Common myeloid progenitor, CD34-positive (primary cell): ENCODE results near the gene MEF2C.

Experiments
- CTCF ChIA-PET: fragments of 350-600 bp; sonication (Branson Sonifier 250); formaldehyde crosslinking; loops from one replicate; lab custom pipeline; 2021; ENCODE audit warnings: antibody characterized with exemption; lab: Charles Lee
- POLR2A ChIA-PET: fragments of 350-600 bp; sonication (Branson Sonifier 250); formaldehyde crosslinking; loops from one replicate; lab custom pipeline; 2021; ENCODE audit warnings: antibody characterized with exemption; lab: Charles Lee
- DNase-seq, 3 donors: peaks; one replicate each; pipeline versions ENCODE4 v3.0.0 to v3.0.0-alpha.2; 2013
- H3K27ac ChIP-seq, 2 experiments: 1 replicate in 1 of 2; 2 replicates in 1 of 2; pipeline ENCODE4 v1.7.0; 2013; ENCODE audit warnings: inconsistent platforms in 2 of 2, low read length in 2 of 2, mild to moderate bottlenecking in 2 of 2, low read depth in 1 of 2, moderate library complexity in 1 of 2; ENCODE audit not compliant: severe bottlenecking in 2 of 2, insufficient read depth in 1 of 2, poor library complexity in 1 of 2
- H3K27me3 ChIP-seq, 5 experiments: replicated peaks in 2 of 5; 1 replicate in 3 of 5; 2 replicates in 2 of 5; pipeline versions ENCODE4 v1.6.1 to v1.7.0; 2013; ENCODE audit warnings: low read length in 4 of 5, mild to moderate bottlenecking in 2 of 5, moderate library complexity in 2 of 5, inconsistent platforms in 1 of 5; ENCODE audit not compliant: insufficient read depth in 5 of 5, control insufficient read depth in 4 of 5
- H3K36me3 ChIP-seq, 4 experiments: 1 replicate in 2 of 4; 2 replicates in 2 of 4; pipeline versions ENCODE4 v1.6.1 to v1.7.0; 2013; ENCODE audit warnings: low read length in 3 of 4, control low read depth in 1 of 4, mild to moderate bottlenecking in 1 of 4; ENCODE audit not compliant: control insufficient read depth in 4 of 4, insufficient read depth in 4 of 4
- H3K4me1 ChIP-seq, 4 experiments: 1 replicate in 3 of 4; 2 replicates in 1 of 4; pipeline versions ENCODE4 v1.6.1 to v1.7.1; 2013; ENCODE audit warnings: low read length in 3 of 4, mild to moderate bottlenecking in 3 of 4, control low read depth in 1 of 4, inconsistent platforms in 1 of 4, moderate library complexity in 1 of 4; ENCODE audit not compliant: control insufficient read depth in 4 of 4, insufficient read depth in 4 of 4; ENCODE audit errors: control extremely low read depth in 1 of 4
- H3K4me3 ChIP-seq, 7 experiments: 1 replicate in 4 of 7; 2 replicates in 3 of 7; pipeline versions ENCODE4 v1.5.1 to v1.7.0; 2013; ENCODE audit warnings: mild to moderate bottlenecking in 7 of 7, low read length in 6 of 7, moderate library complexity in 6 of 7, inconsistent platforms in 2 of 7, low read depth in 2 of 7, control low read depth in 1 of 7; ENCODE audit not compliant: insufficient read depth in 4 of 7, control insufficient read depth in 1 of 7; ENCODE audit errors: extremely low read depth in 1 of 7
- H3K9me3 ChIP-seq, 5 experiments: 1 replicate in 4 of 5; 2 replicates in 1 of 5; pipeline versions ENCODE4 v1.6.1 to v1.7.1; 2013; ENCODE audit warnings: low read length in 4 of 5, mild to moderate bottlenecking in 2 of 5, inconsistent platforms in 1 of 5, low read depth in 1 of 5, moderate library complexity in 1 of 5; ENCODE audit not compliant: control insufficient read depth in 4 of 5, insufficient read depth in 2 of 5; ENCODE audit errors: control extremely low read depth in 1 of 5
- WGBS: methylation state at CpG from one replicate; pipeline ENCODE4 v1.1.5; 2013; ENCODE audit not compliant: insufficient coverage; 5-methylcytosine and 5-hydroxymethylcytosine counted together

Gene MEF2C

GRCh38 chr5:88675708-88676636 lies 207.0 kb downstream of the MEF2C start:
- peak; percentile 53 to 69 (median 66) for DNase-seq
- Histone ChIP-seq H3K27me3 (peaks cover 48 to 99% (median 70%) of the 10 kb centered on the region in 5 experiments), H3K9me3 (peaks cover 0 to 2% (median 0%) of the 10 kb centered on the region in 5 experiments), H3K36me3 (no peaks in the 10 kb centered on the region), H3K27ac (no peak overlapping the region), H3K4me1 (peaks cover 3 to 27% (median 24%) of the 10 kb centered on the region in 4 experiments), H3K4me3 (peak overlapping the region; percentile 4 to 67 (median 43))
- ChIA-PET POLR2A (interaction anchor here (0.8 kb wide), 1 partner anchor 9 kb away, joined by 3 read pairs; no protein-coding TSS in a partner anchor), CTCF (interaction anchor here (1.0 to 3.3 kb wide), 6 partner anchors 9 to 18 kb away, joined by 3 to 15 read pairs (median 5); no protein-coding TSS in a partner anchor)
- 2% methylated on average over 32 of the region's 54 CpGs for WGBS

DNA sequence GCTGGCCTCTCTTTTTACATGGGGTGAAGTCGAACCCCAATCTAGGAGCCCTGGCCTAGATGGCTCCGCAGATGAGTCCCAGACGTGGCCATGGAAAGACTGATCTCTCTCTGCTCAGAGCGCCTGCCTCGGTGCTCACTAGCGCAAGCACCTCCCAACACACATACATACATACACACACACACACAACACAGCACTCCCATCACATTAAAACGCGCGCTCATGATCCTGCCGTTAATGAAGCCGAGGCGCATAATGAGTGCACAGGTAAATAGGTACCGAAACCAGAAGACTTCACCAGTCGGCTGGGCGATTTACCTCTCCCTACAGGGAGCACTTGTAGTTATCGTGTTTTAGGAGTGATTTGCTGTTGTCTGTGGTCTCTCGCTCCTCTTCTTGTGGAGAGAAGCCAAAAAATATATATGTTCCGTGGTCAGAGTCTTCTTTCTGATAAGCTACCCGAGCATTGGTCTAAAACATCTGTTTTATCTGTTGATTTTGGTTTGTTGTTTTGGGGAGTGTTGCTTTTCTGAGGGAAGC lies 207.7 kb downstream of the MEF2C start:
- Histone ChIP-seq H3K27me3 (peaks cover 48 to 100% (median 71%) of the 10 kb centered on the region in 5 experiments), H3K27ac (no peak overlapping the region), H3K4me1 (peaks cover 3 to 23% (median 20%) of the 10 kb centered on the region in 4 experiments), H3K4me3 (peak overlapping the region in 4 of 7 experiments; percentile 44 to 71 (median 63)), H3K9me3 (peaks cover 0 to 2% (median 0%) of the 10 kb centered on the region in 5 experiments), H3K36me3 (no peaks in the 10 kb centered on the region)
- CTCF ChIA-PET, result interaction anchor here (1.0 to 3.3 kb wide), 6 partner anchors 9 to 17 kb away, joined by 3 to 15 read pairs (median 5); no protein-coding TSS in a partner anchor
- POLR2A ChIA-PET, result interaction anchor here (0.7 to 0.8 kb wide), 2 partner anchors 8 kb away, joined by 3 read pairs; no protein-coding TSS in a partner anchor
- DNase-seq, result peak in 1 of 3 donors; percentile 50
- WGBS, result 2% methylated on average over 11 of the region's 19 CpGs

- 1% methylated on average over 78 of the region's 78 CpGs for WGBS
- ChIA-PET CTCF (interaction anchor here (0.6 to 3.3 kb wide), 5 partner anchors 8 to 17 kb away, joined by 3 to 15 read pairs (median 3); no protein-coding TSS in a partner anchor), POLR2A (interaction anchor here (0.7 kb wide), 1 partner anchor 9 kb away, joined by 3 read pairs; no protein-coding TSS in a partner anchor)
- peaks cover 47 to 100% (median 75%) of the 10 kb centered on the region in 5 experiments for H3K27me3 ChIP-seq
- peaks cover 3 to 20% (median 18%) of the 10 kb centered on the region in 4 experiments for H3K4me1 ChIP-seq
- peaks cover 0 to 2% (median 0%) of the 10 kb centered on the region in 5 experiments for H3K9me3 ChIP-seq
- H3K36me3 ChIP-seq, result no peaks in the 10 kb centered on the region
- no peak overlapping the region for H3K27ac ChIP-seq
- peak overlapping the region in 6 of 7 experiments; percentile 10 to 71 (median 59) for H3K4me3 ChIP-seq
- peak in 2 of 3 donors; percentile 61 to 70 for DNase-seq
Observed at GRCh38 chr5:88674356-88675167, 208.4 kb downstream of the MEF2C start.

DNA sequence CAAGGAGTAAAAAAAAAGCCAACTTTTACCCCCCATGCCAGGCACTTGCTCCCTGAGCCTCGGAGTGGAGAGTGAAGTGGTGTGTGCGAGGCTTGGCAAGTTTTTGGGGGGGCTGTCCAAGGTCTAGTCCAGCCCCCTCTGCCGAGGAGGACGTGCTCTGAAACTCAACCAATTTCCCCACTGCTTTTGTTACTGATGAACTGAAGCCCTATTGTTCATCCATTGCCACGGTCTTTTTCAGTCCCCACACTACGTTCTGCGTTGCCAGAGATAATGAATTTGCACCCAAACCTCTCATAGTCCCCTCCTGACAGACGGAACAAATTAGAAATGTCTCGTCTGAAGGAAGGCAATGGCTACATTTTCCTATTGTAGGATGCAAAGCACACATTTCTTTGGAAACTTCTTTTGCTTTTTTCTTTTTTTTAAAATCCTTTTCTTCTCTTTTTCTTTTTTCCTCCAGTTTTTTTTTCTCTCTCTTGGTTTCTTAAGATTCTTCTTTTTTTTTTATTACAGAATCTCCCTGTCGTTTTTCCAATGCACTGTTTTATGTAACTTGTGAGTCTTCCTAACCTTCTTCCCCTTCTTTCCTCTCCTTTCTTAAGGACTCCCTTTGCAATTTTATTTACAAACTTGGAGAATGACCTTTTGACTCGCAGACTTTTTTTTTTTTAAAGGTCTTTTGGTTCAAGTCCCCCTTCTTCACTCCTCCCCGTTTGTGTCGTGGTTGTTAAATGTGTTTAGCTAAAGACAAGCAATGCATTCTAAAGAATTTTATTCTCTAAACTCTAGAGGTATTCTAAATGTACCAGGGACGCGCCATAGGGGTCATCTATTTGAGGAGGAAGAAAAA lies 209.5 kb downstream of the MEF2C start:
- peaks cover 3 to 20% (median 18%) of the 10 kb centered on the region in 4 experiments for H3K4me1 ChIP-seq
- H3K27me3 ChIP-seq, result peaks cover 48 to 99% (median 69%) of the 10 kb centered on the region in 5 experiments
- no peak overlapping the region for H3K4me3 ChIP-seq
- WGBS, result 8% methylated on average over 10 of the region's 15 CpGs
- ChIA-PET CTCF (interaction anchor here (0.8 to 1.3 kb wide), 3 partner anchors 8 to 12 kb away, joined by 3 to 4 read pairs (median 3); no protein-coding TSS in a partner anchor), POLR2A (no interaction called here)
- H3K27ac ChIP-seq, result no peak overlapping the region
- peak in 1 of 3 donors; percentile 39 for DNase-seq
- H3K9me3 ChIP-seq, result peaks cover 0 to 2% (median 0%) of the 10 kb centered on the region in 5 experiments
- no peaks in the 10 kb centered on the region for H3K36me3 ChIP-seq

GRCh38 chr5:88672644-88673252 lies 210.2 kb downstream of the MEF2C start:
- Histone ChIP-seq H3K36me3 (no peaks in the 10 kb centered on the region), H3K27me3 (peaks cover 48 to 100% (median 71%) of the 10 kb centered on the region in 5 experiments), H3K9me3 (peaks cover 0 to 2% (median 0%) of the 10 kb centered on the region in 5 experiments), H3K4me3 (no peak overlapping the region), H3K27ac (no peak overlapping the region), H3K4me1 (peaks cover 3 to 20% (median 18%) of the 10 kb centered on the region in 4 experiments)
- POLR2A ChIA-PET, result no interaction called here
- peak in 1 of 3 donors; percentile 18 for DNase-seq
- CTCF ChIA-PET, result interaction anchor here (0.9 to 1.3 kb wide), 3 partner anchors 8 to 891 kb away, joined by 3 to 4 read pairs (median 3); no protein-coding TSS in a partner anchor
- WGBS, result 11% methylated on average over 36 of the region's 39 CpGs
